OCI-LY7 (cell line): ENCODE results near the gene AKR1A1. TPM values are rescaled to one million over a fixed set of nuclear protein-coding genes. Genes with fewer than 3 reads are reported as not detected.

Experiments
- BruUV-seq: library from RNA; stranded (reverse); fragments of 400-500 nt; replicated peaks from 2 replicates; lab custom pipeline; 2021; lab: Mats Ljungman, UMichigan
- CTCF ChIA-PET: fragments of 300-600 bp; sonication (Branson Sonifier 250); formaldehyde crosslinking; loops from one replicate; lab custom pipeline; 2022; ENCODE audit warnings: antibody characterized with exemption; ENCODE audit not compliant: unreplicated experiment; lab: Charles Lee
- POLR2A ChIA-PET: fragments of 300-600 bp; sonication (Branson Sonifier 250); formaldehyde crosslinking; loops from one replicate; lab custom pipeline; 2022; ENCODE audit warnings: antibody characterized with exemption; lab: Charles Lee
- DNase-seq: peaks from one replicate; pipeline ENCODE4 v3.0.0-alpha.2; 2015; ENCODE audit warnings: low spot score
- H2AFZ ChIP-seq: fragments of 200-600 bp; sonication (generic), shearing (Covaris generic); 2 replicates; pipeline ENCODE4 v1.6.1; 2014; ENCODE audit warnings: mild to moderate bottlenecking, antibody characterized with exemption, low read length, moderate library complexity
- H3K27ac ChIP-seq: fragments of 200-600 bp; sonication (generic); 2 replicates; pipeline ENCODE4 v1.5.1; 2014; ENCODE audit warnings: mixed run types, low read depth, mild to moderate bottlenecking, moderate library complexity, low read length, inconsistent platforms; ENCODE audit not compliant: poor library complexity, severe bottlenecking
- H3K36me3 ChIP-seq: fragments of 200-600 bp; sonication (generic); 2 replicates; pipeline ENCODE4 v1.6.1; 2014; ENCODE audit warnings: mild to moderate bottlenecking, antibody characterized with exemption, low read length, moderate library complexity, mixed read lengths; ENCODE audit not compliant: insufficient read depth
- H3K4me1 ChIP-seq: fragments of 200-600 bp; sonication (generic); 2 replicates; pipeline ENCODE4 v1.5.1; 2014; ENCODE audit warnings: mild to moderate bottlenecking, low read length; ENCODE audit not compliant: insufficient read depth, poor library complexity, severe bottlenecking
- H3K4me2 ChIP-seq: fragments of 200-600 bp; sonication (generic); 2 replicates; pipeline ENCODE4 v1.6.1; 2014; ENCODE audit warnings: mild to moderate bottlenecking, low read length
- H3K4me3 ChIP-seq: fragments of 200-600 bp; sonication (generic); 2 replicates; pipeline ENCODE4 v1.5.1; 2014; ENCODE audit warnings: mild to moderate bottlenecking, low read depth, low read length; ENCODE audit not compliant: poor library complexity, severe bottlenecking
- H3K79me2 ChIP-seq: fragments of 200-600 bp; sonication (generic); 2 replicates; pipeline ENCODE4 v1.6.1; 2016; ENCODE audit warnings: low read depth, mild to moderate bottlenecking, low read length, moderate library complexity, mixed read lengths; ENCODE audit not compliant: insufficient read depth
- H3K9me2 ChIP-seq: fragments of 200-600 bp; sonication (generic); 2 replicates; pipeline ENCODE4 v1.6.1; 2016; ENCODE audit warnings: mild to moderate bottlenecking, low read length, mixed read lengths; ENCODE audit not compliant: insufficient read depth
- H3K9me3 ChIP-seq: fragments of 200-600 bp; sonication (generic); 2 replicates; pipeline ENCODE4 v1.6.1; 2014; ENCODE audit warnings: mild to moderate bottlenecking, mixed run types, low read length, mixed read lengths
- H4K20me1 ChIP-seq: fragments of 200-600 bp; sonication (generic); 2 replicates; pipeline ENCODE4 v1.6.1; 2014; ENCODE audit warnings: mild to moderate bottlenecking, antibody characterized with exemption, low read length, moderate library complexity, mixed read lengths; ENCODE audit not compliant: insufficient read depth
- CTCF ChIP-seq: fragments of 200-600 bp; sonication (generic); conservative IDR thresholded peaks from 2 replicates; pipeline ENCODE4 v1.5.1; 2014; ENCODE audit warnings: mild to moderate bottlenecking, antibody characterized with exemption, low read length, moderate library complexity, mixed read lengths
- EZH2phosphoT487 ChIP-seq: fragments of 200-600 bp; sonication (generic); IDR thresholded peaks from 2 replicates; pipeline ENCODE4 v1.6.1; 2018; ENCODE audit warnings: low read depth, borderline replicate concordance, mild to moderate bottlenecking, mixed run types, antibody characterized with exemption, low read length, moderate library complexity, mixed read lengths
- intact Hi-C: fragments of 100-400 bp; cut with micrococcal nuclease; formaldehyde crosslinking; loops from one replicate; pipeline ENCODE4 v1.10.0; 2022; ENCODE audit not compliant: unreplicated experiment
- total RNA-seq, 2 experiments: library from RNA; depleted of rRNA in 1 of 2; stranded (reverse); fragments of >200 nt in 1 of 2; shearing (Covaris generic) in 1 of 2; gene quantifications; 2 replicates each; pipeline ENCODE4 v1.2.3, GENCODE V29; 2014 to 2022

Gene AKR1A1
- total RNA-seq, 2 experiments from 2014 or later, result 141 to 142 TPM

GRCh38 chr1:45584351-45585109 lies 33.9 kb downstream of the AKR1A1 start:
- no TSS peak for BruUV-seq
- Histone ChIP-seq H3K4me2 (peak overlapping the region; percentile 97), H3K27ac (peak overlapping the region; percentile 83), H3K9me2 (no peaks in the 10 kb centered on the region), H2AFZ (peak overlapping the region; percentile 27; the same call in 1 of the 2 replicates), H3K79me2 (peaks cover 57% of the 10 kb centered on the region), H3K9me3 (no peaks in the 10 kb centered on the region), H4K20me1 (peaks cover 30% of the 10 kb centered on the region), H3K36me3 (peaks cover 48% of the 10 kb centered on the region), H3K4me1 (peaks cover 49% of the 10 kb centered on the region), H3K4me3 (peak overlapping the region; percentile 99)
- intact Hi-C loops, result loop anchor here (1.0 to 5.0 kb wide), 2 partner anchors 244 to 258 kb away; partner anchors contain the start of genes MUTYH and TOE1
- TF ChIP-seq CTCF, result peak; percentile 65
- no peak for TF ChIP-seq EZH2phosphoT487
- POLR2A ChIA-PET, result interaction anchor here (0.6 to 2.6 kb wide), 6 partner anchors 9 to 245 kb away, joined by 3 to 9 read pairs (median 6); partner anchors contain the start of genes AKR1A1, MUTYH and TOE1
- CTCF ChIA-PET, result no interaction called here
- DNase-seq, result peak; percentile 92

GRCh38 chr1:45585110-45585426 lies 34.4 kb downstream of the AKR1A1 start:
- Histone ChIP-seq H4K20me1 (peaks cover 30% of the 10 kb centered on the region), H3K9me3 (no peaks in the 10 kb centered on the region), H3K9me2 (no peaks in the 10 kb centered on the region), H2AFZ (no peak overlapping the region), H3K79me2 (peaks cover 62% of the 10 kb centered on the region), H3K4me3 (peak overlapping the region; percentile 99), H3K4me2 (peak overlapping the region; percentile 97), H3K36me3 (peaks cover 53% of the 10 kb centered on the region), H3K27ac (peak overlapping the region; percentile 83), H3K4me1 (peaks cover 48% of the 10 kb centered on the region)
- POLR2A ChIA-PET, result interaction anchor here (0.6 to 2.5 kb wide), 3 partner anchors 15 to 61 kb away, joined by 3 to 6 read pairs (median 4); no protein-coding TSS in a partner anchor
- CTCF ChIA-PET, result no interaction called here
- TF ChIP-seq CTCF (no peak), EZH2phosphoT487 (no peak)
- TSS peak; percentile 62 for BruUV-seq
- no peak for DNase-seq
- intact Hi-C loops, result no loop called here
